AG10803 (cell line): ENCODE measurements around the gene NR4A1.
A peak's percentile ranks its signal among the peaks of the same experiment; 100 is the strongest.

Source experiments
- DNase-seq: peaks from one replicate; pipeline ENCODE4 v3.0.0; 2010; ENCODE audit warnings: low read depth
- H3K4me3 ChIP-seq: 2 replicates; pipeline ENCODE4 v1.5.1; 2011; ENCODE audit warnings: mild to moderate bottlenecking, low read length, control low read depth
- TF ChIP-seq, protein P1 (sequence below): conservative IDR thresholded peaks from 2 replicates; pipeline ENCODE4 v1.5.1; 2011; ENCODE audit warnings: mild to moderate bottlenecking, low read length, control low read depth, inconsistent platforms

Gene NR4A1

DNA sequence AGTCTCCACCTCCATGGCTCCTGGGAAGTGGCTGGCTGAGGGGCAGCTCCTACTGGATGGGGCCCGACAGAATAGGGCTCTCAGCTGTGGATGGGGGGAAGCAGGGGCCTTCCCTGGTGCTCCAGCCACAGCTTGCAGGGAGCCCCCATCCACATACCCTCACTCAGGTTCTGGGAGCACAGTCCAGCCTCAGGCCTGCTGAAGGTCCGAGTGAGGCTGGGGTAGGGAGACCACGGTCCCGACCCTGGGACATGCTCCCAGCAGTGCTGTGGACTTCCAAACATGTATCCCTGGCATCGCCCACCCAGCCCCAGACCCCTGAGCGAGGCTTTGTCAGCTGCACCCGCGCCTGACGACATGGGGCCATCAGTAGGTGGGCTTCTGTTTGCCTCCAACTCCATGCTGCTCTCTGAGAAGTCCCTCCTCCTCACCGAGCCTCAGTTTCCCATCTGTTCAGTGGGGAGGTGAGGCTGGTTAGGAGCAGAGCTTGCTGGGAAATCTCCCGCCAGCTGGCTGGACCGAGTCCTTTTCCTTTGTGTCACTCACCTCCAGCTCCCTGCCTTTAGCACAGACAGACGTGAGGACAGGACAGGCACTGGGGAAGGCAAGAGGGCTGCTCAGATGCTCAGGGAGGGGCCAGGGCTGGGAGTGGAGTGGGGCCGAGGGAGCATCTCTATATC, 9.4 kb downstream of the NR4A1 start:
- TF ChIP-seq, protein P1, sequence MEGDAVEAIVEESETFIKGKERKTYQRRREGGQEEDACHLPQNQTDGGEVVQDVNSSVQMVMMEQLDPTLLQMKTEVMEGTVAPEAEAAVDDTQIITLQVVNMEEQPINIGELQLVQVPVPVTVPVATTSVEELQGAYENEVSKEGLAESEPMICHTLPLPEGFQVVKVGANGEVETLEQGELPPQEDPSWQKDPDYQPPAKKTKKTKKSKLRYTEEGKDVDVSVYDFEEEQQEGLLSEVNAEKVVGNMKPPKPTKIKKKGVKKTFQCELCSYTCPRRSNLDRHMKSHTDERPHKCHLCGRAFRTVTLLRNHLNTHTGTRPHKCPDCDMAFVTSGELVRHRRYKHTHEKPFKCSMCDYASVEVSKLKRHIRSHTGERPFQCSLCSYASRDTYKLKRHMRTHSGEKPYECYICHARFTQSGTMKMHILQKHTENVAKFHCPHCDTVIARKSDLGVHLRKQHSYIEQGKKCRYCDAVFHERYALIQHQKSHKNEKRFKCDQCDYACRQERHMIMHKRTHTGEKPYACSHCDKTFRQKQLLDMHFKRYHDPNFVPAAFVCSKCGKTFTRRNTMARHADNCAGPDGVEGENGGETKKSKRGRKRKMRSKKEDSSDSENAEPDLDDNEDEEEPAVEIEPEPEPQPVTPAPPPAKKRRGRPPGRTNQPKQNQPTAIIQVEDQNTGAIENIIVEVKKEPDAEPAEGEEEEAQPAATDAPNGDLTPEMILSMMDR: no peak
- DNase-seq: no peak
- H3K4me3 ChIP-seq: no peak overlapping the region

DNA sequence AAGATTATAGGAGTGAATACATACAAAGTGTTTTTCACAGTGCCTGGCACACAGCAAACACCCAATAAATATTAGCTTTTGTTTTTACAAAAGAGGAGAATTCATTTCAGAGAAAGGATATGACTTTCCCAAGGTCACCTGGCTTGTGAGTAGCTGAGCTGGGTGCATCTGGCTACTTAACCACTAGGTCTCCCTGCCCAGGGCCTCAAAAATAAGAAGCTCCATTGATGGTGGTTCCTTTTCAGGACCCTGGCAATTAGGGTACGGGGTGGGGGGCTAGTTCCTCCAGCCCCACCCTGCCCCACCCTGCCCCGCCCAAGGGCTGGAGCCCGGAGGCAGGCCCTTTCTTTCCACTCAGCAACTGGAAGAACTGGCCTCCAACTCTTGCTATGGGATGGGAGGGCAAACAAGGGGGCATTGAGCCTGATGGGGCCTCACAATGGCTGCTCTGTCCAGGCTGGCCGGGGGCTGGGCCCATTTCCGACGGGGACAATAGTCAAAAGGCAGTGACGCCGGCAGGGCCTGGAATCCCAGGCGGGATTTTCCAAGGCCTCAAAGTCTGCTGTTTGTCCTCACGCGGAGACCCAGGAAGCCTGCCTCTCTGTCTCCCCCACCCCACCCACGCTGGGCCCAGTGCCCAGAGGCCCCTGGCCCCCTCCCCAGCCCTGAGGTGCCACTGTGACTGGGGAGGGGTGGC, 10.4 kb downstream of the NR4A1 start:
- H3K4me3 ChIP-seq: no peak overlapping the region
- TF ChIP-seq, protein P1: no peak
- DNase-seq: no peak

DNA sequence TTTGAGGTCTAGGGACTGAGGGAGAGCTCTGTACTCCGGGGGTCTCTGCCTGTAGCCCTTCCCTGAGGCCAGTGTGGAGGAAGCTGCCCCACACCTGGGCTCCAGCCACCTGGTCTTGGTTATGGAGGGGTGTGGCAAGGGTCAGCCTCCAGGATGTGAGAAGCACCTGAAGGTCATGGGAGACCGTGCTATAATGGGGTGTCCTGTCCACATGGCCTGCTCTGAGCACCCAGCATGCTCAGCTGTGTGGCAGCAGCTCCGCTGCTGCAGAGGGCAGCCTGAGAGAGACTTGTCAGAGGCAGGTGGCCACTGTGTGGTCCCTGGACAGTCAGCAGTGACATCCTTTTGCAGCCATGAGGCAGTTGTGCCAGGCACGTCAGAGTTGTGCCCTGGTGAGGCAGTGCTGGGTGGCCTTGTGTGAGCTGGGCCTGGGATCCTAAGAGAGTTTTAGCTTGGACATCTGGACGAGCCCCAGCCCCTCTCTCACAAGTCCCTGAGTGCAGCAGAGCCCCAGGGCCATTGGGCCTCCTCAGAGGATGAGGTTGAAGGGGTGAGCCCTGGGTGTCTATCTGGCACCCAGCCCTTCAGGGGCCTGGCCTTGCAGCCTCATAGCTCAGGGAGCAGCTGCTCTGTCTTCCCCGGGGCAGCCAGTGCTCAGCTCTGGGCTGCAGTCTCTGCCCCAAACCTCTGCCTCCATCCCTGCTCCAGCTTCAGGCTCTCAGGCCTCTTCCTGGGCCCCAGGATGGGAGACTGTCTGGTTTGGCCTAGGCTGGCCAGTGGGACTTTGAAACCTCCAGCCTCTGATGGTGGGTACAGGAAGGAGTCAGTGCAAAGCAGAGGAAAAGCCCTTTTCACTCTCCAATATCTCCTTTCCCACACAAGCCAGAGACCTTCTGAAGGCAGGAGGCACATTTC, 11.2 kb downstream of the NR4A1 start:
- no peak overlapping the region for H3K4me3 ChIP-seq
- DNase-seq: no peak

DNA sequence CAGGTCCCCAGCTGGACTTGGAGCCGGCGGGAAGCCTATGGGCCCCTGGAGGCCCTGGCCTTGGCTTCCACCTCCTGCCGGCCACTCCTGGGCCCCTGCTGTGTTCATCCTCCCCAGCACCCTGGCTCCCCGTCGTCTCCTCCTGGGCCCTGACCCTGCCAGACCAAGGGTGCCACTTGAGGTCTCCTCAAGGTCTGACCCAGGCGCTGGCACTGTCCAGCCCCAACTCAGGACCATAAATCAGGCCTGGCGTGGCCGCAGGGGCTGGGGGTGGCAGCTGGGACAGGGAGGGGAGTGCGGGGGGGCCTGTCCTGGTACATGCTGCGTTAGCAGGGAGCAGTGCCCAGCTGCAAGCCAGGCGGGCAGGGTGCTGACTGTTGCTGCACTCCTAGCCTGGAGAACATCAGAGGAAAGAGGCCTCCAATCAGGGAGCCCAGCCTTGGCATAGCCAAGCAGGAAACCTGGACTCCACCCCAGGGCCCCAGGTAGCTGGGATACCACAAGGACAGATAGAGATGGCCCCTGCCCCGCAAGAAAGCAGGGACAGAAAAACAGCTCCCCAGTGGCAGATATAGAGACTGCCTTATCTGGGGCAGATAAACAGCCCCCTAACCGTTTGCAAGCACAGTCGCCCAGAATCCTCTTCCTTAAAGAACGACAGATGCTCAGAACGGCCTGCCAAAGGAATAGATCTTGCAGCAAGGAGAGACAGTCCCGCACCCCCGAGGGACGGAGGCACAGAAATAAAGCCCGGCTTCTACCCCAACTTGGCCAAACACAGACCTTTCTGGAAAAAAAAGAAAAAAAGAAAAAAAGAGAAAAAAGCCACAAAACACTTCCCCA, 12.1 kb downstream of the NR4A1 start:
- DNase-seq: no peak
- TF ChIP-seq, protein P1: no peak
- H3K4me3 ChIP-seq: no peak overlapping the region

More for the DNA sequence above, 11.2 kb downstream of the NR4A1 start:
- TF ChIP-seq, protein P1: no peak

DNA sequence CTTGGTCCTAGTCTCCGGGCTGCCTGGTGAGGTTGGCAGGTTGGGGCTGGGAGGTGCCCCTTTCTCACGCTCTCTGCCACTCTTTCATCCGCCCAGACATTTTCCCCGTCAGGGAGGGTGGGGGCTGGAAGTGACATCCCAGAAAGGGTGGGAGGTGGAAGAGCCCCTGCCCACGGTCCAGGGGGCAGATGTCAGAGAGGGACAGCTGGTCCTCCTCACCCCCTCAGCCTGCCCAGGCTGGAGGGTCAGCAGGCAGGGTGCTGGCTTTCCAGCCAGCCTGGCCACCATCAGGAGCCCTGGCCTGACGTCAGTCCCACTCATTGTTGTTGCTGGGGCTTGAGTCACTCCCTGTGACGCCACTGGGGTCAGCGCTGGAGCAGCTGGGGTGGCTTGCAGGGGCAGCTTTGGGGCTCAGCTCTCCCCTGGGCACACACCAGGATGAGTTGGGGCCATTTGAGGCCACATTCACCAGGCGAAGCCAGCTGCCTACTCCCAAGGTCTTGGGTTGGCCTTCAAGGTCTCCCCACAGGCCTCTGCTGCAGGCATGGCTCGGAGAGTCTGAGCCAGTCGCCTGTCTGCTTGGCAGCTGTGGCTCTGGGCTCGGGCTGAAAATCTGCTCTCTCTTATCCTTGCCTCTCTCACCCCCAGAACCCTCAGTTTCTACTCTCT, 12.9 kb downstream of the NR4A1 start:
- H3K4me3 ChIP-seq: no peak overlapping the region
- peak; percentile 75 for DNase-seq
- TF ChIP-seq, protein P1: no peak
